PC-9 (cell line): ENCODE data around the gene ROCK1. TPM values are rescaled to one million over a fixed set of nuclear protein-coding genes. Genes with fewer than 3 reads are reported as not detected.

Experiments used
- BruUV-seq: library from RNA; stranded (reverse); fragments of 400-500 nt; replicated peaks from 2 replicates; lab custom pipeline; 2021; lab: Mats Ljungman, UMichigan
- CTCF ChIA-PET: fragments of 300-600 bp; sonication (Branson Sonifier 250); formaldehyde crosslinking; loops from one replicate; lab custom pipeline; 2022; ENCODE audit warnings: antibody characterized with exemption; lab: Charles Lee
- POLR2A ChIA-PET: fragments of 300-600 bp; sonication (Branson Sonifier 250); formaldehyde crosslinking; loops from one replicate; lab custom pipeline; 2022; ENCODE audit warnings: antibody characterized with exemption; ENCODE audit not compliant: unreplicated experiment; lab: Charles Lee
- DNase-seq, 2 experiments: peaks; one replicate each; pipeline versions ENCODE4 v3.0.0 to v3.0.0-alpha.2; 2015 to 2022; ENCODE audit warnings: mixed read lengths in 1 of 2
- H2AFZ ChIP-seq: fragments of 200-600 bp; sonication (generic); 2 replicates; pipeline ENCODE4 v1.8.1; 2017; ENCODE audit warnings: antibody characterized with exemption
- H3F3A ChIP-seq: fragments of 200-600 bp; sonication (generic); 2 replicates; pipeline ENCODE4 v1.8.1; 2017; ENCODE audit warnings: antibody characterized with exemption, mild to moderate bottlenecking, low read depth; ENCODE audit not compliant: insufficient read depth
- H3K27ac ChIP-seq: fragments of 200-600 bp; sonication (generic); 2 replicates; pipeline ENCODE4 v1.6.1; 2016; ENCODE audit warnings: mixed run types
- H3K27me3 ChIP-seq: fragments of 200-600 bp; sonication (generic); 2 replicates; pipeline ENCODE4 v1.6.1; 2016; ENCODE audit warnings: low read depth, mixed run types; ENCODE audit not compliant: insufficient read depth
- H3K36me3 ChIP-seq: fragments of 200-600 bp; sonication (generic); 2 replicates; pipeline ENCODE4 v1.6.1; 2016; ENCODE audit warnings: low read depth, mixed run types
- H3K4me1 ChIP-seq: fragments of 200-600 bp; sonication (generic); replicated peaks from 2 replicates; pipeline ENCODE4 v1.6.1; 2016; ENCODE audit warnings: mixed run types; ENCODE audit not compliant: insufficient read depth
- H3K4me2 ChIP-seq: fragments of 200-600 bp; sonication (generic); 2 replicates; pipeline ENCODE4 v1.6.1; 2017; ENCODE audit warnings: mixed run types
- H3K4me3 ChIP-seq: fragments of 200-600 bp; sonication (generic); 2 replicates; pipeline ENCODE4 v1.6.1; 2016; ENCODE audit warnings: mixed run types
- H3K79me2 ChIP-seq: fragments of 200-600 bp; sonication (generic); 2 replicates; pipeline ENCODE4 v1.6.1; 2017; ENCODE audit warnings: low read depth, mixed run types
- H3K9me2 ChIP-seq: fragments of 200-600 bp; sonication (generic); 2 replicates; pipeline ENCODE4 v1.8.1; 2017; ENCODE audit warnings: mild to moderate bottlenecking; ENCODE audit not compliant: insufficient read depth
- H3K9me3 ChIP-seq: fragments of 200-600 bp; sonication (generic); 2 replicates; pipeline ENCODE4 v1.8.1; 2016; ENCODE audit warnings: low read depth; ENCODE audit not compliant: insufficient read depth
- H4K20me1 ChIP-seq: fragments of 200-600 bp; sonication (generic); 2 replicates; pipeline ENCODE4 v1.8.1; 2017; ENCODE audit not compliant: insufficient read depth
- EZH2 ChIP-seq: fragments of 200-600 bp; sonication (generic); IDR thresholded peaks from 2 replicates; pipeline ENCODE4 v1.8.0; 2017; ENCODE audit warnings: antibody characterized with exemption, low read depth
- intact Hi-C: fragments of 100-400 bp; cut with micrococcal nuclease; formaldehyde crosslinking; loops from one replicate; pipeline ENCODE4 v1.10.0; 2022; ENCODE audit not compliant: unreplicated experiment
- total RNA-seq: library from RNA; stranded (reverse); gene quantifications from 2 replicates; pipeline ENCODE4 v1.2.3, GENCODE V29; 2021
- TF ChIP-seq, protein P1 (sequence below): fragments of 200-600 bp; sonication (generic); conservative IDR thresholded peaks from 2 replicates; pipeline ENCODE4 v1.6.1; 2017; ENCODE audit warnings: mixed run types, antibody characterized with exemption, mild to moderate bottlenecking, moderate library complexity

Gene ROCK1
- total RNA-seq, 1 experiment from 2014 or later = 26.8 TPM

GRCh38 chr18:21054252-21054821, 57.3 kb downstream of the ROCK1 start:
- POLR2A ChIA-PET = no interaction called here

GRCh38 chr18:21053127-21053526, 58.5 kb downstream of the ROCK1 start:
- H2AFZ ChIP-seq = no peak overlapping the region
- H3K27ac ChIP-seq = no peak overlapping the region
- CTCF ChIA-PET = no interaction called here
- TF ChIP-seq EZH2 = no peak
- TF ChIP-seq, protein P1, sequence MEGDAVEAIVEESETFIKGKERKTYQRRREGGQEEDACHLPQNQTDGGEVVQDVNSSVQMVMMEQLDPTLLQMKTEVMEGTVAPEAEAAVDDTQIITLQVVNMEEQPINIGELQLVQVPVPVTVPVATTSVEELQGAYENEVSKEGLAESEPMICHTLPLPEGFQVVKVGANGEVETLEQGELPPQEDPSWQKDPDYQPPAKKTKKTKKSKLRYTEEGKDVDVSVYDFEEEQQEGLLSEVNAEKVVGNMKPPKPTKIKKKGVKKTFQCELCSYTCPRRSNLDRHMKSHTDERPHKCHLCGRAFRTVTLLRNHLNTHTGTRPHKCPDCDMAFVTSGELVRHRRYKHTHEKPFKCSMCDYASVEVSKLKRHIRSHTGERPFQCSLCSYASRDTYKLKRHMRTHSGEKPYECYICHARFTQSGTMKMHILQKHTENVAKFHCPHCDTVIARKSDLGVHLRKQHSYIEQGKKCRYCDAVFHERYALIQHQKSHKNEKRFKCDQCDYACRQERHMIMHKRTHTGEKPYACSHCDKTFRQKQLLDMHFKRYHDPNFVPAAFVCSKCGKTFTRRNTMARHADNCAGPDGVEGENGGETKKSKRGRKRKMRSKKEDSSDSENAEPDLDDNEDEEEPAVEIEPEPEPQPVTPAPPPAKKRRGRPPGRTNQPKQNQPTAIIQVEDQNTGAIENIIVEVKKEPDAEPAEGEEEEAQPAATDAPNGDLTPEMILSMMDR = no peak
- H3K27me3 ChIP-seq = no peaks in the 10 kb centered on the region
- H3K9me3 ChIP-seq = no peaks in the 10 kb centered on the region
- no peaks in the 10 kb centered on the region for H3K36me3 ChIP-seq
- no peaks in the 10 kb centered on the region for H3K9me2 ChIP-seq
- no peaks in the 10 kb centered on the region for H3F3A ChIP-seq
- intact Hi-C loops = no loop called here
- H3K79me2 ChIP-seq = peaks cover 8% of the 10 kb centered on the region
- H3K4me3 ChIP-seq = no peak overlapping the region
- H4K20me1 ChIP-seq = no peaks in the 10 kb centered on the region
- POLR2A ChIA-PET = no interaction called here
- no peaks in the 10 kb centered on the region for H3K4me1 ChIP-seq
- H3K4me2 ChIP-seq = no peak overlapping the region
- peak in 1 of 2 experiments; percentile 44 for DNase-seq
- BruUV-seq = no TSS peak

More at GRCh38 chr18:21054252-21054821, 57.3 kb downstream of the ROCK1 start:
- no peak for DNase-seq
- Histone ChIP-seq H3K27ac (no peak overlapping the region), H3K4me1 (no peaks in the 10 kb centered on the region), H3K9me3 (no peaks in the 10 kb centered on the region), H3K79me2 (peaks cover 8% of the 10 kb centered on the region), H3K4me2 (no peak overlapping the region), H4K20me1 (no peaks in the 10 kb centered on the region), H3F3A (no peaks in the 10 kb centered on the region), H3K27me3 (no peaks in the 10 kb centered on the region), H3K4me3 (no peak overlapping the region), H3K36me3 (no peaks in the 10 kb centered on the region), H2AFZ (no peak overlapping the region), H3K9me2 (no peaks in the 10 kb centered on the region)
- intact Hi-C loops = no loop called here
- BruUV-seq = no TSS peak
- CTCF ChIA-PET = no interaction called here
- TF ChIP-seq, protein P1 = no peak
- TF ChIP-seq EZH2 = no peak

DNA sequence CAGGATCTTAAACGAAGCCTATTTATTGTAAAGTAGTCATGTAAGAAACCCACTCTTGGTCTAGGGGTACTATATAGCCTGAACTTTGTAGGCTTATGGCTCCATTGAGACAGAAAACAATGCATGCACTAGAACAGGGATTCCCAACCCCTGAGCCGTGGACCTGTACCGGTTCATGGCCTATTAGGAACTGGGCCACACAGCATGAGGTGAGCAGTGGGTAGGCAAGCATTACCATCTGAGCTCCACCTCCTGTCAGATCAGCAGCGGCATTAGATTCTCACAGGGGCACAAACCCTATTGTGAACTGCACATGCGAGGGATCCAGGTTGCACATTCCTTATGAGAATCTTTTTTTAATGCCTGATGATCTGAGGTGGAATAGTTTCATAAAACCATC, 59.2 kb downstream of the ROCK1 start:
- Histone ChIP-seq H3K27ac (no peak overlapping the region), H4K20me1 (no peaks in the 10 kb centered on the region), H3K79me2 (peaks cover 8% of the 10 kb centered on the region), H3F3A (no peaks in the 10 kb centered on the region), H3K9me2 (no peaks in the 10 kb centered on the region), H2AFZ (no peak overlapping the region), H3K4me2 (no peak overlapping the region), H3K9me3 (no peaks in the 10 kb centered on the region), H3K27me3 (no peaks in the 10 kb centered on the region), H3K36me3 (no peaks in the 10 kb centered on the region), H3K4me1 (no peaks in the 10 kb centered on the region), H3K4me3 (no peak overlapping the region)
- intact Hi-C loops = no loop called here
- no TSS peak for BruUV-seq
- ChIA-PET POLR2A (no interaction called here), CTCF (no interaction called here)
- TF ChIP-seq EZH2 = no peak
- no peak for DNase-seq

GRCh38 chr18:21051620-21052019, 60.0 kb downstream of the ROCK1 start:
- Histone ChIP-seq H3K36me3 (no peaks in the 10 kb centered on the region), H3K4me1 (no peaks in the 10 kb centered on the region), H3K9me3 (no peaks in the 10 kb centered on the region), H2AFZ (no peak overlapping the region), H3K4me3 (no peak overlapping the region), H3K9me2 (no peaks in the 10 kb centered on the region), H4K20me1 (no peaks in the 10 kb centered on the region), H3K79me2 (peaks cover under 1% of the 10 kb centered on the region; the same call in 1 of the 2 replicates), H3K4me2 (no peak overlapping the region), H3F3A (no peaks in the 10 kb centered on the region), H3K27me3 (no peaks in the 10 kb centered on the region), H3K27ac (no peak overlapping the region)
- intact Hi-C loops = no loop called here
- TF ChIP-seq, protein P1 = no peak
- TF ChIP-seq EZH2 = no peak
- CTCF ChIA-PET = no interaction called here
- POLR2A ChIA-PET = no interaction called here
- no TSS peak for BruUV-seq
- DNase-seq = no peak
